Measurements from ENCODE around the gene BEAN1. TPM values are rescaled to one million over a fixed set of nuclear protein-coding genes. Genes with fewer than 3 reads are reported as not detected.

Gene BEAN1
- total RNA-seq, 1 experiment from 2014 or later: not detected

- no peak for TF ChIP-seq ERG (CRISPR knock-in tag; IDR thresholded peaks at IDR 0.05)
- TF ChIP-seq ETV6 (CRISPR knock-in tag; IDR thresholded peaks at IDR 0.05): no peak
- TF ChIP-seq NFYB (CRISPR knock-in tag; conservative IDR thresholded peaks at IDR 0.05; ENCODE audit: low read depth): no peak
- no peak for TF ChIP-seq NFE2L1 (CRISPR knock-in tag; IDR thresholded peaks at IDR 0.05)
These were observed 14.7 kb downstream of the BEAN1 start (continued) for GRCh38 chr16:66441586-66442375.

GRCh38 chr16:66442502-66443268 is 15.6 kb downstream of the BEAN1 start:
- Mint-ChIP-seq H3K4me3 (no peak overlapping the region), H3K27ac (no peak overlapping the region), H3K36me3 (no peaks in the 10 kb centered on the region), H3K27me3 (ENCODE audit: low read depth) (peaks cover 9% of the 10 kb centered on the region; the same call in 1 of the 2 replicates), H3K9me3 (no peaks in the 10 kb centered on the region), H3K4me1 (peaks cover 8% of the 10 kb centered on the region)
- CTCF ChIA-PET: interaction anchor here (0.9 to 3.3 kb wide), 7 partner anchors 8 to 101 kb away, joined by 3 to 22 read pairs (median 12); no protein-coding TSS in a partner anchor
- POLR2A ChIA-PET: no interaction called here
- no peak for DNase-seq (ENCODE audit: low spot score)
- TF ChIP-seq GRHL2 (CRISPR knock-in tag; IDR thresholded peaks at IDR 0.05; ENCODE audit: insufficient replicate concordance, severe bottlenecking) (no peak), ZNF263 (CRISPR knock-in tag; IDR thresholded peaks at IDR 0.05; ENCODE audit: low read depth) (no peak), CBFB (CRISPR knock-in tag; IDR thresholded peaks at IDR 0.05; ENCODE audit: low read depth) (no peak), FOXK1 (CRISPR knock-in tag; IDR thresholded peaks at IDR 0.05) (no peak), ZSCAN18 (CRISPR knock-in tag; IDR thresholded peaks at IDR 0.05) (no peak), FOXP1 (CRISPR knock-in tag; IDR thresholded peaks at IDR 0.05; ENCODE audit: borderline replicate concordance) (no peak), AFF4 (CRISPR knock-in tag; IDR thresholded peaks at IDR 0.05; ENCODE audit: borderline replicate concordance) (no peak), SP1 (CRISPR knock-in tag; conservative IDR thresholded peaks at IDR 0.05) (no peak), ESRRA (CRISPR knock-in tag; IDR thresholded peaks at IDR 0.05; ENCODE audit: borderline replicate concordance) (no peak), SOX15 (CRISPR knock-in tag; IDR thresholded peaks at IDR 0.05) (no peak), ZNF121 (CRISPR knock-in tag; IDR thresholded peaks at IDR 0.05) (no peak), ZNF532 (CRISPR knock-in tag; IDR thresholded peaks at IDR 0.05; ENCODE audit: borderline replicate concordance) (no peak)
- no peak for ATAC-seq

Measured in WTC11 (cell line).